H9 (cell line): ENCODE results near the gene TNP2. TPM values are rescaled to one million over a fixed set of nuclear protein-coding genes. Genes with fewer than 3 reads are reported as not detected.

Source experiments
- DNase-seq: peaks from one replicate; pipeline ENCODE4 v3.0.0-alpha.2; 2017
- H2AFZ ChIP-seq: one replicate; pipeline ENCODE4 v1.6.1; 2013; ENCODE audit warnings: mild to moderate bottlenecking, low read length, control low read depth, moderate library complexity
- H2AK5ac ChIP-seq: 2 replicates; pipeline ENCODE4 v1.6.1; 2013; ENCODE audit warnings: low read length, control low read depth, mixed read lengths; ENCODE audit not compliant: insufficient read length
- H2BK120ac ChIP-seq: one replicate; pipeline ENCODE4 v1.6.1; 2013; ENCODE audit warnings: low read depth, mild to moderate bottlenecking, low read length, control low read depth, inconsistent platforms; ENCODE audit not compliant: poor library complexity, severe bottlenecking
- H2BK12ac ChIP-seq: 2 replicates; pipeline ENCODE4 v1.6.1; 2013; ENCODE audit warnings: low read length, control low read depth, mixed read lengths, low read depth; ENCODE audit not compliant: insufficient read length
- H2BK15ac ChIP-seq: 2 replicates; pipeline ENCODE4 v1.6.1; 2013; ENCODE audit warnings: low read depth, low read length, control low read depth
- H2BK20ac ChIP-seq: one replicate; pipeline ENCODE4 v1.6.1; 2013; ENCODE audit warnings: low read depth, mild to moderate bottlenecking, low read length, control low read depth, inconsistent platforms; ENCODE audit not compliant: poor library complexity, severe bottlenecking
- H2BK5ac ChIP-seq: 2 replicates; pipeline ENCODE4 v1.6.1; 2013; ENCODE audit warnings: low read length, control low read depth, mixed read lengths; ENCODE audit not compliant: insufficient read length
- H3K14ac ChIP-seq: 2 replicates; pipeline ENCODE4 v1.6.1; 2013; ENCODE audit warnings: low read length, control low read depth; ENCODE audit not compliant: insufficient read depth
- H3K18ac ChIP-seq: 2 replicates; pipeline ENCODE4 v1.6.1; 2013; ENCODE audit warnings: low read depth, mild to moderate bottlenecking, mixed read lengths, low read length, control low read depth; ENCODE audit not compliant: insufficient read length
- H3K23ac ChIP-seq: 2 replicates; pipeline ENCODE4 v1.6.1; 2013; ENCODE audit warnings: low read length, control low read depth, mixed read lengths, low read depth; ENCODE audit not compliant: insufficient read length
- H3K23me2 ChIP-seq: 2 replicates; pipeline ENCODE4 v1.6.1; 2013; ENCODE audit warnings: low read depth, mild to moderate bottlenecking, mixed read lengths, low read length, control low read depth; ENCODE audit not compliant: insufficient read length, poor library complexity, severe bottlenecking
- H3K27ac ChIP-seq: 2 replicates; pipeline ENCODE4 v1.5.1; 2013; ENCODE audit warnings: low read length, control low read depth, mixed read lengths, low read depth; ENCODE audit not compliant: insufficient read length
- H3K27me3 ChIP-seq: 2 replicates; pipeline ENCODE4 v1.6.1; 2013; ENCODE audit warnings: low read length, control low read depth, inconsistent platforms; ENCODE audit not compliant: insufficient read depth
- H3K4ac ChIP-seq: 2 replicates; pipeline ENCODE4 v1.6.1; 2013; ENCODE audit warnings: low read depth, mild to moderate bottlenecking, control low read depth, inconsistent platforms, low read length, moderate library complexity
- H3K4me1 ChIP-seq: 2 replicates; pipeline ENCODE4 v1.6.1; 2013; ENCODE audit warnings: low read length, control low read depth, inconsistent platforms; ENCODE audit not compliant: insufficient read depth
- H3K4me2 ChIP-seq: 2 replicates; pipeline ENCODE4 v1.6.1; 2013; ENCODE audit warnings: low read length, control low read depth, mixed read lengths; ENCODE audit not compliant: insufficient read length, insufficient read depth
- H3K56ac ChIP-seq: 2 replicates; pipeline ENCODE4 v1.6.1; 2013; ENCODE audit warnings: low read depth, mild to moderate bottlenecking, mixed read lengths, low read length, control low read depth; ENCODE audit not compliant: insufficient read length
- H3K79me1 ChIP-seq: 2 replicates; pipeline ENCODE4 v1.6.1; 2013; ENCODE audit warnings: low read depth, mild to moderate bottlenecking, moderate library complexity, low read length, control low read depth, inconsistent platforms; ENCODE audit not compliant: insufficient read depth, poor library complexity, severe bottlenecking
- H3K79me2 ChIP-seq: 2 replicates; pipeline ENCODE4 v1.6.1; 2013; ENCODE audit warnings: low read length, control low read depth, inconsistent platforms; ENCODE audit not compliant: insufficient read depth
- H3K9ac ChIP-seq: 2 replicates; pipeline ENCODE4 v1.6.1; 2013; ENCODE audit warnings: low read length, control low read depth, mixed read lengths; ENCODE audit not compliant: insufficient read length; ENCODE audit errors: extremely low read depth
- H3K9me3 ChIP-seq: one replicate; pipeline ENCODE4 v1.6.1; 2013; ENCODE audit warnings: low read depth, low read length, inconsistent platforms; ENCODE audit not compliant: control insufficient read depth
- H3T11ph ChIP-seq: one replicate; pipeline ENCODE4 v1.6.1; 2013; ENCODE audit warnings: mild to moderate bottlenecking, low read length, control low read depth, inconsistent platforms
- H4K20me1 ChIP-seq: one replicate; pipeline ENCODE4 v1.6.1; 2013; ENCODE audit not compliant: control insufficient read depth, insufficient read length, insufficient read depth
- H4K5ac ChIP-seq: 2 replicates; pipeline ENCODE4 v1.6.1; 2013; ENCODE audit warnings: low read depth, mild to moderate bottlenecking, mixed read lengths, low read length, control low read depth; ENCODE audit not compliant: insufficient read length
- H4K8ac ChIP-seq: replicated peaks from 2 replicates; pipeline ENCODE4 v1.6.1; 2013; ENCODE audit warnings: low read length, control low read depth, mixed read lengths, low read depth; ENCODE audit not compliant: insufficient read length
- H4K91ac ChIP-seq: 2 replicates; pipeline ENCODE4 v1.6.1; 2013; ENCODE audit warnings: low read depth, mild to moderate bottlenecking, moderate library complexity, mixed read lengths, low read length, control low read depth; ENCODE audit not compliant: insufficient read length
- H3K27ac Mint-ChIP-seq, 3 experiments: 2 replicates in 2 of 3; 3 replicates in 1 of 3; pipeline ENCODE4 v1.8.0; 2020 to 2021; ENCODE audit warnings: mixed read lengths in 3 of 3, mild to moderate bottlenecking in 1 of 3, moderate library complexity in 1 of 3
- H3K27me3 Mint-ChIP-seq: 2 replicates; pipeline ENCODE4 v1.8.0; 2021; ENCODE audit warnings: low read depth, mild to moderate bottlenecking, moderate library complexity, mixed read lengths
- H3K36me3 Mint-ChIP-seq, 3 experiments: 2 replicates in 2 of 3; 3 replicates in 1 of 3; pipeline ENCODE4 v1.8.0; 2020 to 2021; ENCODE audit warnings: low read depth in 3 of 3, mixed read lengths in 3 of 3; ENCODE audit not compliant: insufficient read depth in 1 of 3
- H3K4me1 Mint-ChIP-seq, 2 experiments: 2 replicates each; pipeline ENCODE4 v1.8.0; 2020; ENCODE audit warnings: mixed read lengths in 2 of 2
- H3K4me3 Mint-ChIP-seq, 2 experiments: 2 replicates in 1 of 2; 3 replicates in 1 of 2; pipeline ENCODE4 v1.8.0; 2020 to 2021; ENCODE audit warnings: mild to moderate bottlenecking in 2 of 2, mixed read lengths in 2 of 2, moderate library complexity in 1 of 2
- H3K9me3 Mint-ChIP-seq, 2 experiments: 2 replicates in 1 of 2; 3 replicates in 1 of 2; pipeline ENCODE4 v1.8.0; 2020; ENCODE audit warnings: mild to moderate bottlenecking in 2 of 2, mixed read lengths in 2 of 2, moderate library complexity in 1 of 2
- WGBS: extraction: QIAGEN DNeasy Blood & Tissue Kit; methylation state at CpG from one replicate; pipeline ENCODE4 v1.1.7; 2013; ENCODE audit warnings: missing lambda C conversion rate, low lambda C conversion rate, mixed read lengths; ENCODE audit not compliant: insufficient read length; ENCODE audit errors: extremely low coverage; 5-methylcytosine and 5-hydroxymethylcytosine counted together
- total RNA-seq: library from RNA; stranded (reverse); gene quantifications from 2 replicates; pipeline ENCODE4 v1.2.1, GENCODE V29; 2021
- TF ChIP-seq, protein P1 (sequence below): fragments of 200-600 bp; sonication (generic); conservative IDR thresholded peaks from 3 replicates; pipeline ENCODE4 v1.8.0; 2021; ENCODE audit warnings: antibody characterized with exemption, mild to moderate bottlenecking

TNP2 gene
- total RNA-seq, 1 experiment from 2014 or later = not detected

DNA sequence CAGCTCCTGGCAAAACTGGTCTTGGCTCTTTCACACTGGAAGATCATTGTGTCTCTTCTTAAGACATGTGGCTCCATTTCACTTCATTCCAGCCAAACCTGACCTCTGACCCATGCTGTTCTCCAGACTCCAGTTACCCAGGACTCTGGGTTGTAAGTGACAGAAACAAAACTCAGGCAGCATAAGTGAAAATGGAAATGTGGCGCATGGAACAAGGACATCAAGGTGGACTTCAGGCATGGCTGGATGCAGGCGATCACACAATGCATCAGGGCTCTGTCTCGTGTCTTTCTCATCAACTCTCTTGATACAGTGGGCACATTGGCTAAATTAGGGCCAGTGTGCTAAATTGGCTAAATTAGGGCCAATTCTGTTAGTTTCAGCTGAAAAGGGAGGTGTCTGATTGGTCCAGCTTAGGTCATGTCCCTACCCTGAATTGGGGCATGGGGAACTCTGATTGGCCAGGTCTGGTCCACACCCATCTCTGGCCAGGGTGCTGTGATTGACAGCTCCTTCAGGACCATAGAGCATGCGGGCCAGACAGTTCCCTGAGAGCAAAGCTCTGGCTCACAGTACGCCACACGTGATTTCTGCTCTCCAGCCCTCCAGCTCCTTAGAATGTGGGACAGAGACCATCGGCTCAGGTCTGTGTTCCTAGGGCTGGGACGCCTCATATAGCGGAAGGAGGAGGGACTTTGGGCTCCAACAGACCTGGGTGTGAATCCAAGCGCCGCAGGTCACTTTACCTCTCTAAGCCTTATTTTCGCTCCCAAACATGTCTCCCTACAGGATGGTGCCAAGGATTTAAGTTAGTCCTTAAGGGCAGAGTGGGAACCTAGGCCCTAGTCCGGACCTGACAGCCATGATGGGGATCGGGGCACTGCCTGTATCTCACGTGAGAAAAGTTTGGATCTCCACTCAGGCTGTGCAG lies 30.6 kb downstream of the TNP2 start:
- Histone ChIP-seq H3K4me1 (no peaks in the 10 kb centered on the region), H3K9ac (no peak overlapping the region), H4K91ac (no peak overlapping the region), H2BK12ac (no peak overlapping the region), H2BK15ac (no peak overlapping the region), H3K56ac (no peak overlapping the region), H2BK20ac (no peak overlapping the region), H3K14ac (no peak overlapping the region; the same call in 1 of the 2 replicates), H2AFZ (no peak overlapping the region), H2BK5ac (no peak overlapping the region), H3K9me3 (no peaks in the 10 kb centered on the region), H3K18ac (no peak overlapping the region), H3K23ac (no peak overlapping the region), H3K79me1 (no peaks in the 10 kb centered on the region), H3K4me2 (no peak overlapping the region), H3K27me3 (no peaks in the 10 kb centered on the region), H3T11ph (no peak overlapping the region), H2BK120ac (no peak overlapping the region), H3K27ac (no peak overlapping the region), H2AK5ac (no peak overlapping the region), H4K20me1 (no peaks in the 10 kb centered on the region), H4K5ac (no peak overlapping the region), H4K8ac (no peak overlapping the region), H3K79me2 (no peaks in the 10 kb centered on the region), H3K4ac (no peak overlapping the region), H3K23me2 (no peaks in the 10 kb centered on the region)
- Mint-ChIP-seq H3K4me3 (no peak overlapping the region), H3K27ac (no peak overlapping the region), H3K4me1 (peaks cover 4 to 5% of the 10 kb centered on the region in 2 experiments; a peak in 2 of 4 replicates), H3K9me3 (no peaks in the 10 kb centered on the region), H3K27me3 (no peaks in the 10 kb centered on the region), H3K36me3 (no peaks in the 10 kb centered on the region)
- WGBS = no CpG with 5 or more reads among the region's 15 CpGs
- peak; percentile 50 for DNase-seq
- TF ChIP-seq, protein P1, sequence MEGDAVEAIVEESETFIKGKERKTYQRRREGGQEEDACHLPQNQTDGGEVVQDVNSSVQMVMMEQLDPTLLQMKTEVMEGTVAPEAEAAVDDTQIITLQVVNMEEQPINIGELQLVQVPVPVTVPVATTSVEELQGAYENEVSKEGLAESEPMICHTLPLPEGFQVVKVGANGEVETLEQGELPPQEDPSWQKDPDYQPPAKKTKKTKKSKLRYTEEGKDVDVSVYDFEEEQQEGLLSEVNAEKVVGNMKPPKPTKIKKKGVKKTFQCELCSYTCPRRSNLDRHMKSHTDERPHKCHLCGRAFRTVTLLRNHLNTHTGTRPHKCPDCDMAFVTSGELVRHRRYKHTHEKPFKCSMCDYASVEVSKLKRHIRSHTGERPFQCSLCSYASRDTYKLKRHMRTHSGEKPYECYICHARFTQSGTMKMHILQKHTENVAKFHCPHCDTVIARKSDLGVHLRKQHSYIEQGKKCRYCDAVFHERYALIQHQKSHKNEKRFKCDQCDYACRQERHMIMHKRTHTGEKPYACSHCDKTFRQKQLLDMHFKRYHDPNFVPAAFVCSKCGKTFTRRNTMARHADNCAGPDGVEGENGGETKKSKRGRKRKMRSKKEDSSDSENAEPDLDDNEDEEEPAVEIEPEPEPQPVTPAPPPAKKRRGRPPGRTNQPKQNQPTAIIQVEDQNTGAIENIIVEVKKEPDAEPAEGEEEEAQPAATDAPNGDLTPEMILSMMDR = no peak
